NCI-H69 (cell line): ENCODE data around the gene COX6B2.

Experiments
- DNase-seq: peaks from one replicate; lab custom pipeline; 2025; lab: John Stamatoyannopoulos, UW

Gene COX6B2

DNA sequence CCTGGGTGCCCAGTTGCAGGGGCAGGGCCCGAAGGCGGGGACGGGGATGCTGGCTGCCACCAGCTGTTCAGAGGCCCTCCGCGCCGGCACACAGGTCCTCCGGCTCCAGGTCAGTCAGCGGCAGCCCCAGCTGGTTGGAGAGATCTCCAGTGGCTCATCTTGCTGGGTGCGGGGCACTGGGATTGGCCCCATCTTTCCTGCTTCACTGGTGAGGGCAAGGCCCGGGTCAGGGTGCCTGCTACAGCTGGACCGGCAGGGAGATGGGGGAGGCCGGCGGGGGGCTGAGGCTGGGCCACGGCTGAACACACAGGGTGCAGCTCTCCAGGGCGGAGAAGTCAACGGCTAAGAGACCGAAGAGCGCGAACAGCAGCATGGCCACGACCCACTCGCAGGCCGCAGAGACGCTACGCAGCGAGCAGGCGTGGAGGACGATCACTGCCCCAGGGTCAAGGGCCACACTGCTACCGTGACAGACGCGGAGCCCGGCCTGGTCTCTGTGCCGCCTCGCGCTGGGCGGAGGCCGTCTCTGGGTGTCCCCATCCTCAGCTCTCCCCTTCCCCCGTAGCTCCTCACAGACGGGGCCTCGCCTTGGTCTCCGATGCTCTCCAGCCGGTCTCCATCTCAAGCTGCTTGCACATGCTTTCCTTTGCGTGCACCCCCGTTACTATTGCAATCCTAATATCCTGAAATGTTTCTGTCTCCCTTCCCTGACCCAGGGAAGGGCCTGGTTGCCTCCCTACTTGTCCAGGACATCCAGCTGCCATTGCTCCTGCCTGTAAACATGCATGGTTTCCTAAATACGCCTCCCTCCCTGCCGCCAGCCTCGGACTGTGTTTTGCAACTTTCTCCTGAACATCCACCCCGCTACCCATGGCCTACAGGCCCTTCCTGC lies 41.7 kb downstream of the COX6B2 start:
- DNase-seq = no peak

DNA sequence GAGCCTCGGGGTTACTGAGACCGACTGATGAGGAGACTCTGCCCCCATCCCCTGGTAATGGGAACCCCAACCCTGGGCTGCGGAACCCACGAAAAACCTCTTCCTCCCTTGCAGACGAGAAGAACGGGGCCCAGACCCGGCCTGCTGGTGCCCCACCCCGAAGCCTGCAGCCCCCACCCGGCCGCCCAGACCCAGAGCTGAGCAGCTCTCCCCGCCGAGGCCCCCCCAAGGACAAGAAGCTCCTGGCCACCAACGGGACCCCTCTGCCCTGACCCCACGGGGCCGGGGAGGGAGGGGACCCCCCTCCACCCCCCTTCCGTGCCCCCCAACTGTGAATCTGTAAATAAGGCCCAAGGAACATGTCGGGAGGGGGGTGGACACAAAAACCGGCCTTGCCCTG lies 42.7 kb downstream of the COX6B2 start:
- DNase-seq = no peak

DNA sequence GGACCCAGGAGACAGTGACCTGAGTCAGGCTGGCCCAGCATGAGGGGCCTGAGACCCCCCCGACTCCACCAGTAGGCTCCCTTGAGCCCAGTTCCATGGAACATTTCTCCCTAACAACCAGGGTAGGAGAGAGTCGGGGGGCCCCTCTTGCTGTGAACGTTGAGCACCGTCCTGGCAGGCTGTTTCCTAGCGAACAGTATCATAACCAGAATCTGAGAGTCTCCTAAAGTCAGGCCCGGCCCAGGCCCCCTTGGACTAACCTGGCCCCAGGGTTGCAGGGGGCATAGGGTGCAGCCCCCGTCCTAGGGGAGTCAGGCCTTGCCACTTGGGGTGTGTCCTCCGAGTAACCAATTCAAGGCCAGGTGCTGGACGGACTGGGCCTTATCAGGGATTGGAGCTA lies 43.1 kb downstream of the COX6B2 start:
- no peak for DNase-seq

DNA sequence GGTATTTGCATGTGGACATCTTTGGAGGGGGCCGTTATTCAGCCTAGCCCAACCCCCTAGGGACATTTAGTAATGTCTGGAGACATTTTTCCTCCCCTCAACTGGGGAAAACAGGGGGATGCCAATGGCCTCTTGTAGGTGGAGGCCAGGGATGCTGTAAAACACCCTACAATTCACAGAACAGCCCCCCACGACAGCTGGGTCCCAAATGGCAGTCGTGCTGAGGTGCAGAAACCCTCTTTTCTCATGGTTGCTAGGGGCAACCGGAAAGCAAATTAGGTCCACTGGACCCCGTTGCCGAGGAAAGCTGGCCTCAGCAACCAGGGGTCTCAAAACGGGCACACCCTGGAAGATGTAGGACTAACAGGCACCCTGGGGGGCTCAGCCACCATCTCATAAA lies 44.0 kb downstream of the COX6B2 start:
- no peak for DNase-seq

DNA sequence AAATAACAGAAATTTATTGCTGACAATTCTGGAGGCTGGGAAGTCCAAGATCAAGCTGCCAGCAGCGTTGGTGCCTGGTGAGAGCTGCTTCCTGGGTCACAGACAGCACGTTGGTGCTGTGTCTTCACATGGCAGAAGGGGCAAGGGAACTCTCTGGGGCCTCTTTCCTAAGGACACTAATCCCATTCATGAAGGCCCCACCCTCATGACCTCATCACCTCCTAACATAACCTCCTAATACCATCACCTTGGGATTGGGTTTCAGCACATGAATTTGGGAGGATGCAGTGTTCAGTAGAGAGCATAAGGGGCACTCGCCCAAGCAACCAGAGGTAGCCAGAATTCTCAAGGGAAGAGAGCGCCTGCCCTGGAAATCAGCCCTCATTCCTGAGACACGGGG lies 45.1 kb downstream of the COX6B2 start:
- DNase-seq = no peak

DNA sequence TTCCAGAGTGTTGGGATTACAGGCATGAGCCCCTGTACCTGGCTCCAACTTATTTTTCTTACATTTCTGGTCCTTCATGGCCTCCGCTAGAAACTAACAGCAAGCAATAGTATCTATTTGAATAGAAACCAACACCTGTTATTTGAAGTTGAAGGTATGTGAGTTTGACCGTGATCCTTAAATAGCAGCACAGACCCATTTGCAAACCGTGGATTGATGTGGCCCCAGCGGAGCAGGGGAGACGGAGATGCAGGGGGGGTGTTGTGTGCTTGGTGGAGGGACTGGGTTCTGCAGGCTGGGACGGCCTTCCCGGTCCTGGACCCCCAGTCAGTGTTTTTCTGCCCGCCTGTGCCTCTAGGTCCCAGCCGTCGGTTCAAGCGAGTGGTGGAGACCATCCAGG lies 46.2 kb downstream of the COX6B2 start:
- no peak for DNase-seq

DNA sequence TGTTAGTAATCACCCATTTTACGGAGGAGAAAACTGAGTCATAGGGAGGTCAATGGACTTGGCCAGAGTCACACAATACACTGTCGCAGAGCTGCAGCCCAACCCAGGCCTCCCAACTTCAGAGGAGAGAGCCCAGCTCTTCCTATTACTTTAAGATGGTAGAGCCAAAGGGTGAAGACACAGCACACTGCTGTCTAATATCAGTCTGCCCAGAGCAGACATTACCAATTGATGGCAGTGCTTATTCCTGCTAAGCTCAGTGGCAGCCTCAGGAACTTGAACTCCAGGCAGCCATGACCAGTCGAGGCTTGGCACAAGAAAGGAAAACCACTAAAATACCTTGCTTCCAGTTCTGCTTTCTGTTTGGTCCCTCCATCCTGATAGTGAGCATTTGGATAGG lies 47.8 kb downstream of the COX6B2 start:
- no peak for DNase-seq

DNA sequence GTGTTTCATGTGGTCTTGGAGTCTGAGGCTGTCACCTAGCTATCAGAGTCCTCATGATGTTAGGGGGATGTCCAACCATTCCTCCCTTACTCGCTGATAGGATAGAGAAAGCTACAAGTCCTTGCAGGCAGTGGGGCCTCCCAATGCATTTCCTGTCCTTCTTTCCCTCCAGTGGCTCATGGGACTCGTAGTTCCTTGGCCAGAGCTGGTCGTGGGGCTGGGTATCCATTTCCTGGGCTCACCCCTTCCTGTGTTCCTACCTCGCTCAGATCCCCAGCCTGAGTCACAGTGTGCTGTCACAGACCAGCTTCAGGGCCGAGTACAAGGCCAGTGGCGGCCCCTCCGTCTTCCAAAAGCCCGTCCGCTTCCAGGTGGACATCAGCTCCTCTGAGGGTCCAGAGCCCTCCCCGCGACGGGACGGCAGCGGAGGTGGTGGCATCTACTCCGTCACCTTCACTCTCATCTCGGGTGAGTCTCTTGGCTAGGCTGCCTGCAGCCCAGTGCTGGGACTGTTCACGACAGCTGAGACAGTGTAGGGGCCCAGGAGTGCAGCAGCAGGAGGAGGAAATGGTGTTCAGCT lies 48.4 kb downstream of the COX6B2 start:
- DNase-seq = peak; percentile 12

DNA sequence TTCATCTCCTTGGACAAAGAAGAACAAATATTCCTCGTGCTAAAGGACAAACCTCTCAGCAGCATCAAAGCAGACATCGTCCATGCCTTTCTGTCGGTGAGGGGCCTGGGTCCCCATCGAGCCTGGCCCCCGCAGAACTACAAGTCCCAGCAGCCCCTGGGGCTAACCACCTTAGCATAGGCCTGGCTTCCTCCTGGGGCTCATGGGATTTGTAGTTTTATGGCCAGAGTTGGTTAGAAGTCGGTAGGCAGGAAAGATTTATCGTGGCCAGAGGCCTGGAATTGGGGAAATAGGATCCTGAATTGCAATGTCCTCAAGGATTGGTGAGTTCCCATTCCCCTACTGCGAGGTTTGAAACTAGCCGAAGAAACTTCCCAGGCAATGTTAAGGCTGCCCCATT lies 49.0 kb downstream of the COX6B2 start:
- peak; percentile 62 for DNase-seq

DNA sequence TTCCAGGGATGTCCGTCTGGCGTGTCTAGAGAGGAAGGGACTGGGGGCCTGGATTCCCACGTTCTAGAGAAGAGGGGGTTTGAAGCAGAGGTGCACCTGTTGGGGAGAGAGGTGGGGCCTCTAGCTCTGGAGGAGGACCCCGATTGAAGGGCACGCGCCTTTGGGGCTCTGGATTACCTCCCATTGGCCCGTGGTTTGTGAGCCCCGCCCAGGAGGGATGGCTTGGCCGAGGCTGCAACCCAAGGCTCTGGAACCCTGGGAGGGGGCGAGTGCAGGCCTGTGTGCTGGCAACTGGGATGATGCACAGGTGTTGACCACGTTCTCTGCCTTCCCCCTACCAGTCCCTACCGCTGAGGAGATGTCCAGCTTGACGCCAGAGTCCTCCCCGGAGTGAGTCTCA lies 49.5 kb downstream of the COX6B2 start:
- DNase-seq = no peak

DNA sequence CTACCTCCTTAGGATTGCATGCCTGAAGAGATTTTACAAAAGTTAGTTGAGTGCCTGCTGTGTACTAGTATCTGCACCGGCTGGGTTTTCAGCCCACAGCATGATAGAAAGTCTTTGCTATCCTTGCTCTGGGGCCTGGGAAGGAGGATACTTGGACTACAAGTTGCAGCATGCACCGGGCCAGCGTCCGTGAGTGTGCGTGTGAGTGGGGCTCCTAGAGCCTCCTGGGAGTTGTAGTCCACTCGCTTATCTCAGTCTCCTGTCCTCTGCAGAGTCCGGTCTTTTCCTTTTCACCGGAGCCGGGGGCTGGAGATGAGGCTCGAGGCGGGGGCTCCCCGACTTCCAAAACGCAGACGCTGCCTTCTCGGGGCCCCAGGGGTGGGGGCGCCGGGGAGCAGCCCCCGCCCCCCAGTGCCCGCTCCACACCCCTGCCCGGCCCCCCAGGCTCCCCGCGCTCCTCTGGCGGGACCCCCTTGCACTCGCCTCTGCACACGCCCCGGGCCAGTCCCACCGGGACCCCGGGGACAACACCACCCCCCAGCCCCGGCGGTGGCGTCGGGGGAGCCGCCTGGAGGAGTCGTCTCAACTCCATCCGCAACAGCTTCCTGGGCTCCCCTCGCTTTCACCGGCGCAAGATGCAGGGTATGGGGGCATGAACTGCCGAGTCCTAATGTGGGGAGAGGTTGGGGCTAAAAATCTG lies 50.1 kb downstream of the COX6B2 start:
- DNase-seq = peak; percentile 56

DNA sequence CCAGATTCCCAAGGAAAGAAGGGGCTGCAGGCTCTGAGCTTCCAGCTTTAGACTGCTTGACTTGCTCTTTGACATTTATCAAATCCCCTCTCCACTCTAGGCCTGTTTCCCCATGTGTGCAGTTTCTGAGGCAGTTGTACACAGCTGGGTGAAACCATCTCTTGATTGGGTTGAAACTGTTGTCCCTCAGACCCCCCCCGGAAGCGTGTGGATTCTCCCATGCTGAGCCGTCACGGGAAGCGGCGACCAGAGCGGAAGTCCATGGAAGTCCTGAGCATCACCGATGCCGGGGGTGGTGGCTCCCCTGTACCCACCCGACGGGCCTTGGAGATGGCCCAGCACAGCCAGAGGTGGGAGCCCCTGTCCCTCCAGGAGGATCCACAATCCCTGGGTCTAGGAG lies 51.0 kb downstream of the COX6B2 start:
- DNase-seq = no peak

DNA sequence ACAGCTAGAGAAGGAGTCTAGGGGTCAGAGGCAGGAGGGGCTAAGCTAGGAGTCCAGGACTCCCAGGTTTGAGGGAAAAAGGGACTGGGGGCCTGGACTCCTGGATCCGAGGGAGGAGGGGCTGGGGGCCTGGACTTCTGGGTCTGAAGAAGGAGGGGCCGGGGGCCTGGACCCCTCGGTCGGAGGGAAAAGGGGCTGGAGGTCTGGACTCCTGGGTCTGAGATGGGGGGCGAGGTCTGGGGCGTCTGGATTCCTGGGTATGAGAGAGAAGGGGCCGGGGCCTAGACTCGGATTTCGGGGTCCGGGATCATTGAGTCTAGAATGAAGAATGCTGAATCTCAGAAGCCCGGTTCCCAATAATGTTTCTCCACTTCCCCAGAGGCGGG lies 52.2 kb downstream of the COX6B2 start:
- DNase-seq = no peak

DNA sequence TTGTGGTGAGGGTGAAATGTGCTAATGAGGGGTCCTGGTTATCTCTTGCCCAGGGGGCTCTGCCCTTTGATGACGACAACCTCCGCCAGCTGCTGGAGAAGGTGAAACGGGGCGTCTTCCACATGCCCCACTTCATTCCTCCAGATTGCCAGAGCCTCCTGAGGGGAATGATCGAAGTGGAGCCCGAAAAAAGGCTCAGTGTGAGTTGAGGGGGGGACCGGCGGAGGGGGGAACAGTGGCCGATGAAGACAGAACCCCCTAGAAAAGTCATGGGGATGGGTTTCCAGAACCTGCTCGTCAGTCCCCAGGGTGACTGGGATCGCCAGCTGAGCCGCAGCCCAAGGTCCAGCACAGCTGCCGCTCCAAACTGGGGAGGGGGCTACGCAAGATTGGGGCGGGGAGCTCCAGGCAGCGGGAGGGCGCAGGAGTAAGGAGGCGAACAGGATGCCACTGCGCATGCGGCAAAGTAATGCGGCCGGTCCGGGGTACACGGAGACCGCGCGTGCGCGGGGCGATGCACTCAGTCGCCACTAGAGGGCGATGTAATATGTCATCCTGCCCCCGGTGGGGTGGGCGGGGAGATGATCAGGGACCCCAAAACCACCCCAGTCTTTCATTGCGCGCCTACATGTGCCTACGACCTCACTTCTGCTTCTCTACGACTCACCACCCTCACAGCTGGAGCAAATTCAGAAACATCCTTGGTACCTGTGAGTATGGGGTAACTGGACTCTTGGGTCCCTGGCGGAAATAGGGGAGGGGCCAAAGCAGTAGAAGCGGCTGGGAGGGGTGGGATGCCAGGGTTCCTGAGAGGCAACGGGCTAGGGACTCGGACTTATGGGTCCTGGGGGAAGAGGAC lies 52.8 kb downstream of the COX6B2 start:
- peak; percentile 89 for DNase-seq

DNA sequence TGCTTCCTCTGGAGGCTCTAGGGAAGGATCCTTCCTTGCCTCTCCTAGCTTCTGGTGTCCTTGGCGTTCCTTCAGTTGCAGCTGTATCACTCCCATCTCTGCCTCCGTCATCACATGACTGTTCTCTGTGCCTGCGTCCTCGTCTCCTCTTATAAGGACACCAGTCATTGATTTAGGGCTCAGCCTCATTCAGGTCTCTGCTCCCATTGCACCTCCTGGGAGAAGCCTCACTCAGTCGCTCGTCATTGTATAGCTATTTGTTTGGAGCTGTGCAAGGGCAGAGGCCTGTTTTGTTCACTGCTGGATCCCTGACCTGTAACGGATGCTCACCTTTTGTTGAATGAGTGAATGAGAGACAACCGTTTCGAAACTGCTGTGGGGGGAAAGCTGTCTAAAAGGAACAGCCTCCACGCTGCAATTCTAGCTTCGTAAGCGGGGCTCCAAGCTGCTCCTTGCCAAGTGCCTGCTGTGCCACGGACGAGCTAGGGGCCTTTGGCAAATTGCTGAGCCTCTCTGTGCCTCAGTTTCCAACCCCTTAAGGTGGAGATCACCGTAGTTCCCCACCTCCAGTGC lies 53.5 kb downstream of the COX6B2 start:
- peak; percentile 46 for DNase-seq

DNA sequence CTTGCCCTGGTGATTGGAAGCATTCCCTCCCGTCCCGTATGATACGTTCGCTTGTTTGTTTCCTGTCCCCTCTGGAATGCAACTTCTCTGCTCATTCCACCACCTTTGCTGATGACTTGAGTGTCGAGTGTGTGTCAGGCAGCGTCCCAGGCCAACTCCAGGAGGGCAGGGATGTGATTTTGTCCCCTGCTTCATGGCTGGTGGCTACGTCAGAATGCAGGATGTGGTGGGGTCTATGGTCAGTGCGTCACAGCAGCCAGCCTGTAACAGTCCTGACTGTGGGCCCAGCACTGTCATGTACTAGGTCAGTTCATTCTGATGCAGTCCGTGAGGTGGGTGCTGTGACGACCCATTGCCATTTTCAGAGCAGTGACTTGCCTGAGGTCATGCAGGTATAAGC lies 54.5 kb downstream of the COX6B2 start:
- no peak for DNase-seq
